ENCODE measurements around the gene CLINT1. TPM values are rescaled to one million over a fixed set of nuclear protein-coding genes. Genes with fewer than 3 reads are reported as not detected.

The CLINT1 gene
- total RNA-seq, 1 donor from 2014 or later: 79.2 TPM

- no peak for TF ChIP-seq CTCF (IDR thresholded peaks at IDR 0.05)
- DNase-seq (no peak), ATAC-seq (no peak)
- Histone ChIP-seq H3K4me1 (peaks cover 1% of the 10 kb centered on the region), H3K4me3 (no peak overlapping the region), H3K27ac (no peak overlapping the region), H3K36me3 (peaks cover 41% of the 10 kb centered on the region), H3K27me3 (ENCODE audit: low read depth) (no peaks in the 10 kb centered on the region), H3K9me3 (no peaks in the 10 kb centered on the region)
- intact Hi-C loops (cut with DNase I): no loop called here
Observed at GRCh38 chr5:157750320-157750719, 108.6 kb downstream of the CLINT1 start.

GRCh38 chr5:157749462-157749799, 109.5 kb downstream of the CLINT1 start:
- intact Hi-C loops (cut with DNase I): no loop called here
- Histone ChIP-seq H3K27me3 (ENCODE audit: low read depth) (no peaks in the 10 kb centered on the region), H3K27ac (no peak overlapping the region), H3K36me3 (peaks cover 32% of the 10 kb centered on the region), H3K4me1 (peaks cover 10% of the 10 kb centered on the region), H3K4me3 (no peak overlapping the region), H3K9me3 (no peaks in the 10 kb centered on the region)
- no peak for TF ChIP-seq CTCF (IDR thresholded peaks at IDR 0.05)
- no peak for ATAC-seq
- DNase-seq: no peak

- ATAC-seq: no peak
Observed at GRCh38 chr5:157748760-157749461, 110.0 kb downstream of the CLINT1 start.

GRCh38 chr5:157747766-157748700, 110.9 kb downstream of the CLINT1 start:
- no peaks in the 10 kb centered on the region for H3K27me3 ChIP-seq (ENCODE audit: low read depth)
- H3K9me3 ChIP-seq: no peaks in the 10 kb centered on the region
- H3K4me3 ChIP-seq: no peak overlapping the region
- H3K27ac ChIP-seq: no peak overlapping the region
- intact Hi-C loops (cut with DNase I): no loop called here
- ATAC-seq: no peak
- peaks cover 18% of the 10 kb centered on the region for H3K36me3 ChIP-seq
- no peak for DNase-seq
- peaks cover 14% of the 10 kb centered on the region for H3K4me1 ChIP-seq
- TF ChIP-seq CTCF (IDR thresholded peaks at IDR 0.05): no peak

More at GRCh38 chr5:157748760-157749461, 110.0 kb downstream of the CLINT1 start:
- intact Hi-C loops (cut with DNase I): no loop called here
- H3K27ac ChIP-seq: no peak overlapping the region
- H3K4me1 ChIP-seq: peaks cover 11% of the 10 kb centered on the region
- DNase-seq: no peak
- peaks cover 27% of the 10 kb centered on the region for H3K36me3 ChIP-seq
- H3K4me3 ChIP-seq: no peak overlapping the region
- H3K9me3 ChIP-seq: no peaks in the 10 kb centered on the region
- no peak for TF ChIP-seq CTCF (IDR thresholded peaks at IDR 0.05)
- H3K27me3 ChIP-seq (ENCODE audit: low read depth): no peaks in the 10 kb centered on the region

GRCh38 chr5:157747173-157747740, 111.7 kb downstream of the CLINT1 start:
- no peak overlapping the region for H3K27ac ChIP-seq
- H3K4me3 ChIP-seq: no peak overlapping the region
- H3K36me3 ChIP-seq: peaks cover 11% of the 10 kb centered on the region
- ATAC-seq: no peak
- H3K27me3 ChIP-seq (ENCODE audit: low read depth): no peaks in the 10 kb centered on the region
- H3K9me3 ChIP-seq: no peaks in the 10 kb centered on the region
- H3K4me1 ChIP-seq: peaks cover 17% of the 10 kb centered on the region
- no peak for DNase-seq
- intact Hi-C loops (cut with DNase I): no loop called here
- TF ChIP-seq CTCF (IDR thresholded peaks at IDR 0.05): no peak
